SK-N-SH (cell line): ENCODE measurements around the gene PRR15. TPM values are rescaled to one million over a fixed set of nuclear protein-coding genes. Genes with fewer than 3 reads are reported as not detected.

Experiments used
- CTCF ChIA-PET: fragments of 300-600, 350-600 bp; formaldehyde crosslinking; extraction: SDS; loops from one replicate; lab custom pipeline; 2021; lab: Yijun Ruan, JAX
- POLR2A ChIA-PET: fragments of 350-600 bp; sonication (Branson Sonifier 250); formaldehyde crosslinking; extraction: SDS; loops from one replicate; lab custom pipeline; 2020; ENCODE audit warnings: antibody characterized with exemption, inconsistent platforms; lab: Yijun Ruan, JAX
- DNase-seq: peaks from one replicate; pipeline ENCODE4 v3.0.0; 2012
- H2AFZ ChIP-seq: fragments of 200-600 bp; sonication (generic); 2 replicates; pipeline ENCODE4 v1.8.1; 2016; ENCODE audit warnings: antibody characterized with exemption, mild to moderate bottlenecking, low read depth
- H3F3A ChIP-seq: fragments of 200-600 bp; sonication (generic); replicated peaks from 2 replicates; pipeline ENCODE3; 2016; ENCODE audit warnings: antibody characterized with exemption, mild to moderate bottlenecking; ENCODE audit not compliant: insufficient read depth
- H3K27ac ChIP-seq, 2 experiments: fragments of 200-500 bp in 1 of 2; fragments of 200-600 bp in 1 of 2; sonication (Bioruptor generic) in 1 of 2; sonication (generic), shearing (Covaris generic) in 1 of 2; 2 replicates each; pipeline versions ENCODE4 v1.5.1 to v1.6.1; 2014 to 2016; ENCODE audit warnings: low read depth in 2 of 2, inconsistent platforms in 1 of 2, low read length in 1 of 2, mild to moderate bottlenecking in 1 of 2, mixed read lengths in 1 of 2
- H3K27me3 ChIP-seq: fragments of 200-600 bp; sonication (generic), shearing (Covaris generic); 2 replicates; pipeline ENCODE4 v1.6.1; 2016; ENCODE audit warnings: mixed run types; ENCODE audit not compliant: insufficient read depth
- H3K36me3 ChIP-seq, 2 experiments: fragments of 200-500 bp in 1 of 2; fragments of 200-600 bp in 1 of 2; sonication (Bioruptor generic) in 1 of 2; sonication (generic) in 1 of 2; replicated peaks in 1 of 2; 2 replicates each; pipeline versions ENCODE3 to v1.5.1; 2014 to 2016; ENCODE audit warnings: low read length in 1 of 2, mild to moderate bottlenecking in 1 of 2; ENCODE audit not compliant: insufficient read depth in 2 of 2, control insufficient read depth in 1 of 2
- H3K4me1 ChIP-seq, 2 experiments: fragments of 200-500 bp in 1 of 2; fragments of 200-600 bp in 1 of 2; sonication (Bioruptor generic) in 1 of 2; sonication (generic), shearing (Covaris generic) in 1 of 2; 2 replicates each; pipeline versions ENCODE4 v1.5.1 to v1.6.1; 2014 to 2016; ENCODE audit warnings: low read depth in 1 of 2, low read length in 1 of 2, mixed run types in 1 of 2; ENCODE audit not compliant: insufficient read depth in 2 of 2, control insufficient read depth in 1 of 2
- H3K4me2 ChIP-seq: fragments of 200-600 bp; sonication (generic), shearing (Covaris generic); 2 replicates; pipeline ENCODE4 v1.6.1; 2017; ENCODE audit warnings: mixed run types
- H3K4me3 ChIP-seq, 2 experiments: fragments of 200-500 bp in 1 of 2; fragments of 200-600 bp in 1 of 2; sonication (Bioruptor generic) in 1 of 2; sonication (generic), shearing (Covaris generic) in 1 of 2; 2 replicates each; pipeline versions ENCODE4 v1.5.1 to v1.8.1; 2014 to 2016; ENCODE audit warnings: low read depth in 2 of 2, inconsistent platforms in 1 of 2, low read length in 1 of 2, mild to moderate bottlenecking in 1 of 2, mixed read lengths in 1 of 2, moderate library complexity in 1 of 2
- H3K79me2 ChIP-seq: fragments of 200-600 bp; sonication (generic); 2 replicates; pipeline ENCODE4 v1.8.1; 2017; ENCODE audit warnings: mild to moderate bottlenecking; ENCODE audit not compliant: insufficient read depth
- H3K9ac ChIP-seq: fragments of 200-600 bp; sonication (generic); 2 replicates; pipeline ENCODE4 v1.6.1; 2017; ENCODE audit warnings: mixed run types
- H3K9me2 ChIP-seq: fragments of 200-600 bp; sonication (generic); 2 replicates; pipeline ENCODE4 v1.6.1; 2017; ENCODE audit warnings: mixed run types
- H3K9me3 ChIP-seq: fragments of 200-600 bp; sonication (generic); 2 replicates; pipeline ENCODE4 v1.6.1; 2017; ENCODE audit warnings: mixed run types, mild to moderate bottlenecking, moderate library complexity
- H4K20me1 ChIP-seq: fragments of 200-600 bp; sonication (generic); 2 replicates; pipeline ENCODE4 v1.6.1; 2017; ENCODE audit warnings: mild to moderate bottlenecking, mixed run types; ENCODE audit not compliant: insufficient read depth
- CHD2 ChIP-seq: fragments of 150-350 bp; IDR thresholded peaks from 2 replicates; pipeline ENCODE4 v1.6.1; 2018; ENCODE audit warnings: low read length; ENCODE audit not compliant: partially characterized antibody
- ELF1 ChIP-seq: IDR thresholded peaks from 2 replicates; pipeline ENCODE4 v1.4.0; 2012
- EP300 ChIP-seq, 2 experiments: IDR thresholded peaks; 2 replicates each; pipeline versions ENCODE4 v1.4.0 to v1.6.1; 2012; ENCODE audit warnings: borderline replicate concordance in 1 of 2, low read depth in 1 of 2, low read length in 1 of 2
- EZH2phosphoT487 ChIP-seq: fragments of 200-600 bp; sonication (generic); IDR thresholded peaks from 2 replicates; pipeline ENCODE4 v1.6.1; 2017; ENCODE audit warnings: low read depth, mixed run types, mild to moderate bottlenecking, antibody characterized with exemption, moderate library complexity, borderline replicate concordance
- FOSL2 ChIP-seq: IDR thresholded peaks from 2 replicates; pipeline ENCODE4 v1.4.0; 2012; ENCODE audit warnings: low read depth, mild to moderate bottlenecking, moderate library complexity, borderline replicate concordance
- FOXM1 ChIP-seq: IDR thresholded peaks from 2 replicates; pipeline ENCODE4 v1.4.0; 2012; ENCODE audit warnings: low read depth, mild to moderate bottlenecking
- GABPA ChIP-seq: IDR thresholded peaks from 2 replicates; pipeline ENCODE4 v1.4.0; 2012; ENCODE audit warnings: low read depth, mild to moderate bottlenecking
- MEF2A ChIP-seq: IDR thresholded peaks from 2 replicates; pipeline ENCODE4 v1.4.0; 2012; ENCODE audit warnings: low read depth, borderline replicate concordance
- NRF1 ChIP-seq: IDR thresholded peaks from 2 replicates; pipeline ENCODE4 v1.6.1; 2012; ENCODE audit warnings: low read depth, mild to moderate bottlenecking, low read length
- SIN3A ChIP-seq: IDR thresholded peaks from 2 replicates; pipeline ENCODE4 v1.6.1; 2012; ENCODE audit warnings: low read depth, mild to moderate bottlenecking, low read length, moderate library complexity, borderline replicate concordance
- TAF1 ChIP-seq: IDR thresholded peaks from 2 replicates; pipeline ENCODE4 v1.6.1; 2012; ENCODE audit warnings: low read depth, mild to moderate bottlenecking, low read length, moderate library complexity, borderline replicate concordance
- TCF12 ChIP-seq: IDR thresholded peaks from 2 replicates; pipeline ENCODE4 v1.4.0; 2012
- TEAD4 ChIP-seq: IDR thresholded peaks from 2 replicates; pipeline ENCODE4 v1.4.0; 2012; ENCODE audit warnings: mild to moderate bottlenecking, borderline replicate concordance; ENCODE audit not compliant: insufficient read depth
- WGBS: methylation state at CpG from one replicate; pipeline ENCODE4 v1.1.6; 2017; ENCODE audit warnings: low lambda C conversion rate; 5-methylcytosine and 5-hydroxymethylcytosine counted together
- polyA plus RNA-seq, 3 experiments: library from polyadenylated mRNA; depleted of rRNA; stranded (reverse); fragments of >200 nt; gene quantifications; 2 replicates each; pipeline ENCODE4 v1.2.3, GENCODE V29; 2012
- TF ChIP-seq, protein P1 (sequence below): fragments of 200-600 bp; sonication (generic); IDR thresholded peaks from 2 replicates; pipeline ENCODE4 v1.6.1; 2017; ENCODE audit warnings: antibody characterized with exemption, mild to moderate bottlenecking, moderate library complexity
- TF ChIP-seq, protein P2 (sequence below): IDR thresholded peaks from 2 replicates; pipeline ENCODE4 v1.4.0; 2012; ENCODE audit warnings: low read depth, borderline replicate concordance
- TF ChIP-seq, protein P3 (sequence below): fragments of 150-350 bp; IDR thresholded peaks from 2 replicates; pipeline ENCODE4 v1.6.1; 2017; ENCODE audit warnings: antibody characterized with exemption, low read length, low read depth, borderline replicate concordance

The PRR15 gene
- polyA plus RNA-seq, 1 of the 3 experiments (the other 2 are of a cell fraction) = 0.49 TPM

DNA sequence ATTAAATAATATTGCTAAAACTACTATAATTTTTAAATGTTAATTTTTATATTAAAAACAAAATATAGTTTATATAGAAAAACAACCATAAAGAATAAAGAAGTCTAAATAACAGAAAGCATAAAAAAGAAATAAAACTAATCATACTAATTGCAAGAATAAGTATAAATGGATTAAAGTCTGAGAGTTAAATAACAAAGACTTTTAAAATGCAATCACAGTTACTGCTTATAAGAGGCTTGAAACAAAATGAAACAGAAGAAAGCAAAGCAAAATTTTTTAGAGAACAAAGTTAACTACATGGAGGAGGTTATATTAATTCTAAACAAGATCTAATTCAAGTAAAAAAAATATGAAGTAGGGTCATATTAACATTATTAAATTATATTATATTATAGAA is 41.1 kb downstream of the PRR15 start (continued):
- TF ChIP-seq, protein P1, sequence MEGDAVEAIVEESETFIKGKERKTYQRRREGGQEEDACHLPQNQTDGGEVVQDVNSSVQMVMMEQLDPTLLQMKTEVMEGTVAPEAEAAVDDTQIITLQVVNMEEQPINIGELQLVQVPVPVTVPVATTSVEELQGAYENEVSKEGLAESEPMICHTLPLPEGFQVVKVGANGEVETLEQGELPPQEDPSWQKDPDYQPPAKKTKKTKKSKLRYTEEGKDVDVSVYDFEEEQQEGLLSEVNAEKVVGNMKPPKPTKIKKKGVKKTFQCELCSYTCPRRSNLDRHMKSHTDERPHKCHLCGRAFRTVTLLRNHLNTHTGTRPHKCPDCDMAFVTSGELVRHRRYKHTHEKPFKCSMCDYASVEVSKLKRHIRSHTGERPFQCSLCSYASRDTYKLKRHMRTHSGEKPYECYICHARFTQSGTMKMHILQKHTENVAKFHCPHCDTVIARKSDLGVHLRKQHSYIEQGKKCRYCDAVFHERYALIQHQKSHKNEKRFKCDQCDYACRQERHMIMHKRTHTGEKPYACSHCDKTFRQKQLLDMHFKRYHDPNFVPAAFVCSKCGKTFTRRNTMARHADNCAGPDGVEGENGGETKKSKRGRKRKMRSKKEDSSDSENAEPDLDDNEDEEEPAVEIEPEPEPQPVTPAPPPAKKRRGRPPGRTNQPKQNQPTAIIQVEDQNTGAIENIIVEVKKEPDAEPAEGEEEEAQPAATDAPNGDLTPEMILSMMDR = no peak

DNA sequence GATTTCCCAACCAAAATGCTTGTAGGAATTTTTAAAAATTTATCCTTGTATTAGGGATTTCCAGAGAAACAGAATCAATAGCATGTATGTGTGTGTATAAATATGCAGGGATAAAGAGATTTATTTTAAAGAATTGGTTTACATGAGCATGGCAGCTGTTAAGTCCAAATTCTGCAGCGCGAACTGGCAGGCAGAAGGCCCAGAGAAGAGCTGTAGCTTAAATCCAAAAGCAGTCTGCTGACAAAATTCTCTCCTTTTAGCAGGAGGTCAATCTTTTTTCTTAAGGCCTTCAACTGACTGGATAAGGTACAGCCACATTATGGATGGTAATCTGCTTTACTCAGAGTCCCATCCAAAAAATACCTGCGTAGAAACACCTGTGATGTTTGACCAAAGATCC is 42.0 kb downstream of the PRR15 start:
- CTCF ChIA-PET = interaction anchor here (1.1 to 1.6 kb wide), 3 partner anchors 17 to 29 kb away, joined by 4 to 9 read pairs (median 6); no protein-coding TSS in a partner anchor
- Histone ChIP-seq H3K27ac (peak overlapping the region; percentile 52 to 77; a peak in 3 of 4 replicates), H3K9me2 (no peaks in the 10 kb centered on the region)
- TF ChIP-seq TAF1 = no peak
- no peak for TF ChIP-seq MEF2A
- TF ChIP-seq FOXM1 = no peak
- TF ChIP-seq, protein P1 = no peak
- TF ChIP-seq, protein P2, sequence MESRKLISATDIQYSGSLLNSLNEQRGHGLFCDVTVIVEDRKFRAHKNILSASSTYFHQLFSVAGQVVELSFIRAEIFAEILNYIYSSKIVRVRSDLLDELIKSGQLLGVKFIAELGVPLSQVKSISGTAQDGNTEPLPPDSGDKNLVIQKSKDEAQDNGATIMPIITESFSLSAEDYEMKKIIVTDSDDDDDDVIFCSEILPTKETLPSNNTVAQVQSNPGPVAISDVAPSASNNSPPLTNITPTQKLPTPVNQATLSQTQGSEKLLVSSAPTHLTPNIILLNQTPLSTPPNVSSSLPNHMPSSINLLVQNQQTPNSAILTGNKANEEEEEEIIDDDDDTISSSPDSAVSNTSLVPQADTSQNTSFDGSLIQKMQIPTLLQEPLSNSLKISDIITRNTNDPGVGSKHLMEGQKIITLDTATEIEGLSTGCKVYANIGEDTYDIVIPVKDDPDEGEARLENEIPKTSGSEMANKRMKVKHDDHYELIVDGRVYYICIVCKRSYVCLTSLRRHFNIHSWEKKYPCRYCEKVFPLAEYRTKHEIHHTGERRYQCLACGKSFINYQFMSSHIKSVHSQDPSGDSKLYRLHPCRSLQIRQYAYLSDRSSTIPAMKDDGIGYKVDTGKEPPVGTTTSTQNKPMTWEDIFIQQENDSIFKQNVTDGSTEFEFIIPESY = no peak
- no peak for TF ChIP-seq FOSL2
- TF ChIP-seq TCF12 = no peak
- no peak for TF ChIP-seq GABPA
- no peak for TF ChIP-seq EP300 (IDR thresholded peaks at IDR 0.05; ENCODE audit: borderline replicate concordance in 1 of 2, low read depth in 1 of 2, low read length in 1 of 2)
- no peak for TF ChIP-seq CHD2
- no peak for TF ChIP-seq EZH2phosphoT487
- no peak for TF ChIP-seq ELF1
- TF ChIP-seq SIN3A = no peak
- TF ChIP-seq NRF1 = no peak
- TF ChIP-seq, protein P3, sequence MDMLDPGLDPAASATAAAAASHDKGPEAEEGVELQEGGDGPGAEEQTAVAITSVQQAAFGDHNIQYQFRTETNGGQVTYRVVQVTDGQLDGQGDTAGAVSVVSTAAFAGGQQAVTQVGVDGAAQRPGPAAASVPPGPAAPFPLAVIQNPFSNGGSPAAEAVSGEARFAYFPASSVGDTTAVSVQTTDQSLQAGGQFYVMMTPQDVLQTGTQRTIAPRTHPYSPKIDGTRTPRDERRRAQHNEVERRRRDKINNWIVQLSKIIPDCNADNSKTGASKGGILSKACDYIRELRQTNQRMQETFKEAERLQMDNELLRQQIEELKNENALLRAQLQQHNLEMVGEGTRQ = no peak
- TF ChIP-seq TEAD4 = no peak
- TF ChIP-seq, all 33 proteins: peak for 0
- no peaks in the 10 kb centered on the region for H3K79me2 ChIP-seq
- WGBS = 87% methylated on average over 3 of the region's 3 CpGs
- H3K27me3 ChIP-seq = no peaks in the 10 kb centered on the region
- peak overlapping the region; percentile 51 for H3K4me2 ChIP-seq
- no peaks in the 10 kb centered on the region for H4K20me1 ChIP-seq
- H3F3A ChIP-seq = no peaks in the 10 kb centered on the region
- peaks cover 15 to 22% of the 10 kb centered on the region in 2 experiments; a peak in 3 of 4 replicates for H3K4me1 ChIP-seq
- no peaks in the 10 kb centered on the region for H3K36me3 ChIP-seq
- H2AFZ ChIP-seq = 0 out of 2 replicates have a peak overlapping the region, but pooled peaks have one; percentile 33
- H3K9ac ChIP-seq = no peak overlapping the region
- POLR2A ChIA-PET = no interaction called here
- H3K4me3 ChIP-seq = no peak overlapping the region
- no peaks in the 10 kb centered on the region for H3K9me3 ChIP-seq
- no peak for DNase-seq
